CD4-positive, alpha-beta T cell treated with Interleukin-6 for 4 hours (primary cell): ENCODE measurements around the gene WDR90.

ENCODE experiments used
- DNase-seq: peaks from one replicate; pipeline ENCODE4 v3.0.0-alpha.2; 2020; ENCODE audit warnings: mixed read lengths

WDR90 gene

GRCh38 chr16:711084-711483, 61.9 kb downstream of the WDR90 start:
- DNase-seq: no peak

- DNase-seq: peak; percentile 87
These were observed 62.6 kb downstream of the WDR90 start for GRCh38 chr16:711548-712320.

- peak; percentile 64 for DNase-seq
These were observed 63.6 kb downstream of the WDR90 start for GRCh38 chr16:712740-713250.

GRCh38 chr16:714079-714478, 64.9 kb downstream of the WDR90 start:
- DNase-seq: no peak

GRCh38 chr16:714558-715476, 65.7 kb downstream of the WDR90 start, which contains the start of gene METRN:
METRN (plus strand) TSS chr16:715118; CDS start chr16:715290, 172 bp downstream.
- peak; percentile 95 for DNase-seq

GRCh38 chr16:715477-716199, 66.5 kb downstream of the WDR90 start:
- DNase-seq: peak; percentile 29

- no peak for DNase-seq
These were observed 67.0 kb downstream of the WDR90 start for GRCh38 chr16:716200-716568.

- no peak for DNase-seq
These were observed 67.7 kb downstream of the WDR90 start for GRCh38 chr16:716768-717325.
